GM19372 (cell line): ENCODE data around the gene UBE2G1.

Experiments used
- ATAC-seq: cut with Tn5 transposase; IDR thresholded peaks from one replicate; pipeline ENCODE4 v1.9.1; 2021; ENCODE audit warnings: mild to moderate bottlenecking, low read depth, moderate library complexity; ENCODE audit not compliant: unreplicated experiment

Gene UBE2G1

DNA sequence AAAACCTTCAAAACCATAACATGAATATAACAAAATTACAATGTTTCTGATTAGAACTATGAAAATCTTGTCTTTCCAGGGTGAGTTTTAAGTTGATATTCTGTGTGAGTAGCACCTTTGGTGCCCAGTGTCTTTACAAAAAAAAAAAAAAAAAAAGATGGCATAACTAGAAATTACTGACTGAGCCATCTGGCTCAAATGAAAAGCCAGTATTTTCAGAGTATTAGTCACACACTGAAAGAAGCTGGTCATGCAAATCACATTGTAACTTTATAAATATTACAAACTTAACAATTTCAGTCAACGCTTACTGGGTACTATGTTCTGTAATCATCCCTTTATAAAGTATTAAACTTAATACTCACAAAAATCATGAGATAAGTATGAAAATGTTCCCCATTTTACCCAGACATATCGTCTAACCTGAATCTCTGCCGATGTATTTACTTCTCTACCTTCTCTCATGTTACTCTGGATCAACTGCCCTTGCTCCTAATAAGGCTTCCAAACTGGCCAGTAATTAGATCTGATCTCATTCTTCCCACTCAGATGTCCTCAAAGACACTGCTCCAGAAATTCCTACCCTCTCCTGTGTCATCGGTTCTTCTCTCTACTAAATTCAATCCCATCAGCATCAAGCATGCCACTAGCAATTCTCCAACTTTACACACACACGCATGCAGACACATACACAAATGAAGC is 25.4 kb downstream of the UBE2G1 start:
- ATAC-seq, result no peak

GRCh38 chr17:4334776-4335584 is 31.5 kb downstream of the UBE2G1 start:
- no peak for ATAC-seq

DNA sequence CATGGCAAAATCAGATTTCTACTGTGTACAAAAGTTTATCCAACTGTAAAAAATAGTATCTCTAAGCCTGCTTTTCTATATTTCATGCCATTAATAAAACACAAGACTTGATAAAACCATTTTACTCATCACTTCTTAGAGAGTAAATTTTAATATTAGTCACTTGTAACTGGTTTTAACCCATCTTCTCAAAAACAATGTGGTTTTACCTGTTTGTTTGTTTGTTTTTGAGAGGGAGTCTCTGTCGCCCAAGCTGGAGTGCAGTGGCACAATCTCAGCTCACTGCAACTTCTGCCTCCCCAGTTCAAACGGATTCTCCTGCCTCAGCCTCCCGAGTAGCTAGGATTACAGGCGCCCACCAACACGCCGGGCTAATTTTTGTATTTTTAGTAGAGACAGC is 32.1 kb downstream of the UBE2G1 start:
- no peak for ATAC-seq

DNA sequence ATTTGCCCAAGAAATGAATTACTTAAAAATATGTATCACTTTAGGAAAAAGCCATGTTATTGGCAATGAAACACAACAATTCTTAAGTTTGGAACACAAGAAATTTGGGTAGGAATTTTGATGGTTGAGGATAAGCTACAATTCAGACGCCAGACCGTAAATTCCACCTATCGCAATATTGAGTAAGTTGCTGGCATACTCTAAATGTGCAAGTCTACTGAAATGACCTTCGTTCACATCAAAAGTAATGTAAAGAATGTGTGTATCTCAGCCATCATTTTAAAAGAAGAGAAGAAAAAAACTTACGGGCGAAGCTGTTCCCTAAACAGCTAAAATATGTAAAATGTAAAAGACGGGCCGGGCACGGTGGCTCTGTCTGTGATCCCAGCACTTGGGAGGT is 33.4 kb downstream of the UBE2G1 start:
- ATAC-seq, result no peak

DNA sequence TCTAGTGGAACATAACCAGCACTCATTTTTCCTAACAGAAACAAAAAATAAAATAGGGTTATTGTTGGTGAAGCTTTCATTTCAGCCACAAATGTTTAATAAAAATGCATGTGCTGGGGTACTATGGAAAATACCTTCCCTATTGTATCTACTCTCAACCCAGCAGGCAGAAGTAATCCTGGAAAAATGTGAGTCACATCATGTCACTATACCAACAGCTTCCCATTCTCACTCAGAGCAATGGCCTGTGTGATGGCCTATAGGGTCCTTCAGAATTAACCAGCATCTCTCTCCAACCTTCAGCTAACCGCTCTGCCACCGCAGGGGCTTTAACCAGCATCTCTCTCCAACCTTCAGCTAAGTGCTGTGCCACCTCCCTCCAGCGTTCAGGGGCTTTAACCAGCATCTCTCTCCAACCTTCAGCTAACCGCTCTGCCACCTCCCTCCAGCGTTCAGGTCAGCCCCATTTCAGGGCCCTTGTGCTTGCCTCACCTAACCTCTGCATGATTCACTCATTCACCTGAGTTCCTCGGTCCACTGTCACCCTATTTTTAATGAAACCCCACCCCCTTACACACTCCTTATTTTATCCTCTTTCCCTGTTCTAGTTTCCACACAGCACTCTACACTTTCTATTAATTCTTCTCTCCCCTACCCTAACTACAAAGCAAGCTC is 34.0 kb downstream of the UBE2G1 start:
- no peak for ATAC-seq

DNA sequence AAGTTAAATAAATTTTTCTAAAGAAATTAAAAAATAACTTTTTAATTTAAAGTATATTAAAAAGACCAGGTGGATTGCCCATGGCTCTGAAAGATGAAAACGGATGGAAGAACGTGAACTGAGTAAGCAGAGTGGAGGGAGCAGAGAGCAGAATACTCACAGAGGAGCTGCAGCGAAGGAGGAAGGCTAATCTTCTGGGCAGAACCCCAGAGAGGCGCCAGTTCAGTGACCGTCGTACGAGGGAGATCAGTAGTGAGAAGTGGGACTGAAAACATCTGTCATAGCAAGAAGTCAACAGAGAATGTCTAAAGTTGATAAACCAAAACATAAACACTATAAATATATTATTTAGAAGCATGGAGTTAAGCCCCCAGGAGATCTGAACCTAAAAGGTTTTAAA is 34.9 kb downstream of the UBE2G1 start:
- no peak for ATAC-seq

DNA sequence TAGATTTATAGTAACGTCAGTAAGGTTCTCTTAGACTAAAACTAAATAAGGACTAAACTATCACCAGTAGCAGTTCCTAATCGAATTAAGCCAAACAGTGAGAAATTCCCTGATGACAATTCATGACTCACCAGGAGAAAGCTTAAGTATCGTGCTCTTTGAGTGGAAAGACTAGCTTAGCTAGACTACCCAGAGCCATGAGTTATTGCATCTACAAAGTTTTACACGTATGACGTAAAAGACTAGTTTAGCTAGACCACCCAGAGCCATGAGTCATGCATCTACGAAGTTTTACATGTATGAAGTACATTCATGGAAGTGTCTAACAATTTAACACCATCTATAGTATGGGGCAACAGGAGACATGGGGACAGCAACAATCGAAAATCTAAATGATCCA is 36.6 kb downstream of the UBE2G1 start:
- ATAC-seq, result no peak

GRCh38 chr17:4327606-4328005 is 38.9 kb downstream of the UBE2G1 start:
- ATAC-seq, result no peak

DNA sequence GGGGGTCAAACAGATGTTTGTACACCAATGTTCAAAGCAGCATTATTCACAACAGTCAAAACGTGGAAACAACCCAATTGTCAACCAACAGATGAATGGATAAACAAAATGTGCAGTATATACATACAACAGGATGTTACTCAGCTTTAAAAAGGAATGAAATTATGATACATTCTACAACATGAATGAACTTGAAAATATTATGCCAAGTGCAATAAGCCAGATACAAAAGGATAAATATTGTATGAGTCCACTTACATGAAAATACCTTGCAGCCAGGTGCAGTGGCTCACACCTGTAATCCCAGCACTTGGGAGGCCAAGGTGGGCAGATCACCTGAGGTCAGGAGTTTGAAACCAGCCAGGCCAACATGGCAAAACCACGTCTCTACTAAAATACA is 39.9 kb downstream of the UBE2G1 start:
- ATAC-seq, result no peak

DNA sequence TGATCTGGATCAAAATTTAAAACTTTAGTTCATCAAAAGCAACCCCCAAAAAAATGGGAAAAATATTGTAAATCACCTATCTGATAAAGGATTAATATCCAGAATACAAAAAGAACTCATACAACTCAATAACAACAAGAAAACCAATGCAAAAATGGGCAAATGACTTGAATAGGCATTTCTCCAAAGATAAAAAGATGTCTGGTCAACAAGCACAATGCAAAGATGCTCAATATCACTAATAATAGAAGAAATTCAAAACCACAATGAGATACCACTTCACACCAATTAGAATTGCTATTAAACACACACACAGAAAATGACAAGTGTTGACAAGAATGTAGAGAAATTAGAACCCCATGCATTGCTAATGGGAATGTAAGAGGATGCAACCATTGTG is 40.4 kb downstream of the UBE2G1 start:
- no peak for ATAC-seq

- ATAC-seq, result no peak
These were observed 42.0 kb downstream of the UBE2G1 start for GRCh38 chr17:4324463-4324862.

DNA sequence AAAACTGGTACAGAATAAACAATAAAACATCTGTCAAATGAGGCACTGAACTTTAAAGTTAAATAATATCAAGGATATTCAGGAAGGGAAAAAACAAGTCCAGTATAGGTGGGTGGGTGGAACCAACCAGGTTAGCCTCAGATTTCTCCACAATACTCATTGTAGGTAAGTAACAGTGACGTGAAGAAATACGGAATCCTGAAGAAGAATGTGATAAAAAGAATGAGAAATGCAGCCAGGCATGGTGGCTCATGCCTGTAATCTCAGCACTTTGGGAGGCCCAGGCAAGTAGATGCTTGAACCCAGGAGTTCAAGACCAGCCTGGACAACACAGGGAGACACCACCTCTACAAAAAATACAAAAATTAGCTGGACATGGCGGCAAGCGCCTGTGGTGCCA is 47.3 kb downstream of the UBE2G1 start:
- no peak for ATAC-seq

- ATAC-seq, result no peak
These were observed 47.9 kb downstream of the UBE2G1 start for GRCh38 chr17:4318596-4318995.

- no peak for ATAC-seq
These were observed 48.3 kb downstream of the UBE2G1 start for GRCh38 chr17:4318186-4318585.

DNA sequence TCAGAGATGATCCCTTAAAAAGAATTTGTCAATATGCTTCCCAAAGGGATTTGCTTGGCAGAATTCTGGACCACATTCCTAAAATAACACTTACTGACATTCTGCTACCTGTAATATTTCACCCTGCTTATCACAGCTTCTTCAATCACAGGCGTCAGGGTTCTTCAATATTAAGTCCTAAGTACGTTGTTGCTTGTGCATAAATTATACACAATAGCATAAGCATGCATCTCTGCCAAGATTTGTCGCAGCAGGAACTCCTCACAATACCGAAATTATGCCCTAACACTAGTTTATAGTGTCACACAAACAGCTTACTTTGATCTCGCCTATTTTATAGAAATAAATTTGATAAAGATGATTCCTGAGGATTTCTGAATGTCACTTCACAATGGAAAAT is 48.9 kb downstream of the UBE2G1 start:
- ATAC-seq, result no peak

DNA sequence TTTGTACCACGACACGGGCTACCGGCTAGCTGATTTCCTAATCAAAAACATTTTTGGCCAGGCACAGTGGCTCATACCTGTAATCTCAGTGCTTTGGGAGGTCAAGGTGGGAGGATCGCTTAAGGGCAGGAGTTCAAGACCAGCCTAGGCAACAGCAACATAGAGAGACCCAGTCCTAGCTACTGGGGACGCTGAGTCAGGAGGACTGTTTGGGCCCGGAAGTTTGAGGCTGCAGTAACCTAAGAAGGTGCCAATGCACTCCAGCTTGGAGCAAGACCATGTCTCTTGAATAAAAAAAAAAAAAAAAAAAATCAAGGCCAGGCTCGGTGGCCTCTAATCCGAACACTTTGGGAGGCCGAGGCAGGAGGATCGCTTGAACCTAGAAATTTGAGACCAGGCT is 49.8 kb downstream of the UBE2G1 start:
- no peak for ATAC-seq

GRCh38 chr17:4314618-4315017 is 51.9 kb downstream of the UBE2G1 start:
- no peak for ATAC-seq

DNA sequence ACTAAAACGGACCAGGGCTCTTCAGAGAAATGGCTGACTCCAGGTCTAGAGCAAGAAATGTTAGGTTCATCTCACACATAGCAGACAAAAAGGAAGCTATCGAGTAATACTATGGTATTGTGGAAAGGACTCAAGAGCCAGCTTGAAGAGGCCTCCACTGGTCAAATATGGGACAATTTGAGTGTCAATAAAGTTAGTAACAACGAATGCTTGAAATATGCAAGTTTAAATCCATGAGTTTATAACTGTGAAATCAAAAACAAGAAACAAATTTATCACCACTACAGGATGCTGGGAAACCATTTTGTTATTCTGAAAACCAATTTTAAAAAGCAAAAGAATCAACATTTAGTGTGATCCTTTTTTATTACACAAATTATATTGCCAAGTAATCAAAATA is 52.3 kb downstream of the UBE2G1 start:
- no peak for ATAC-seq

GRCh38 chr17:4313221-4314114 is 53.0 kb downstream of the UBE2G1 start:
- no peak for ATAC-seq

DNA sequence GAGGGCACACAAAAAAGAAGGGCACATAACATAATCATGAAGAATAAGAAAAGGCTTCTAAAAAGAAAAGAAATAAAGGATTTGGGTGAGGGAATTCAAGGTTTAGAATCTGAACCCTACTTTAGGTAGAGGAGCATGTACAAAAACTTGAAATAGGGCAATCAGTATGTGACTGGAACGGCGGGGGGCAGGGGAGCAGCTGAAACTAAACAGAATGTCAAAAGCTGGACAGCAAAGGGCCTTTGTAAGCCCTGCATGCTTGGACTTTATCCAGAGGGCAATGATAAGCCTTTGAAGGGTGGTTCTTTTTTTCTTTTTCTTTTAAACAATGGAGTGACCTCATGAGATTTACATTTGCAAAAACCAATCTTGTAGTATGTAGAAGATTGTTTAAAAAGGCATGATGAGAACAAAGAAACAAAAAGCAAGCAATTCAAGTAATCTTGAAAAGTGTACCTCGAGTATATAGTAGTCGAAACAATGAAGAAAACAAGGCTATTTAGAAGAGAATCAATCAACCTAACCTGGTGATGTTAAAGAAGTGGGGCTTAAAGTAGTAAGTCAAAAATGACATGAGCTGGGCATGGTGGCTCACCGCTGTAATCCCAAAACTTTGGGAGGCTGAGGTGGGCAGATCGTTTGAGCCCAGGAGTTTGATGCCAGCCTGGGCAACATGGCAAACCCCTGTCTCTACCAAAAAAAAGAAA is 56.0 kb downstream of the UBE2G1 start:
- no peak for ATAC-seq
